ENCODE data around the gene TENT4A.

GRCh38 chr5:6720561-6720921 is 7.3 kb downstream of the TENT4A start:
- TF ChIP-seq POLR2AphosphoS5 (IDR thresholded peaks at IDR 0.05): no peak
- TF ChIP-seq CTCF (IDR thresholded peaks at IDR 0.05): no peak
- no peak for TF ChIP-seq EP300 (IDR thresholded peaks at IDR 0.05; ENCODE audit: low read depth)
- TF ChIP-seq POLR2A (IDR thresholded peaks at IDR 0.05): no peak
